IMR-90 (cell line): Measurements from ENCODE around the gene IGFBP7. TPM values are rescaled to one million over a fixed set of nuclear protein-coding genes. Genes with fewer than 3 reads are reported as not detected.

Experiments used
- ATAC-seq: fragments of 200-7000 bp; cut with Tn5 transposase; 2 replicates; pipeline ENCODE4 v1.9.1; 2020; ENCODE audit warnings: low read depth, mild to moderate bottlenecking, moderate library complexity
- BruUV-seq: library from RNA; stranded (reverse); fragments of 400-500 nt; replicated peaks from 2 replicates; lab custom pipeline; 2021; lab: Mats Ljungman, UMichigan
- CTCF ChIA-PET: fragments of 300-600 bp; formaldehyde crosslinking; extraction: SDS; loops from one replicate; lab custom pipeline; 2021; ENCODE audit warnings: antibody characterized with exemption; lab: Yijun Ruan, JAX
- POLR2A ChIA-PET: fragments of 300-600 bp; sonication (Branson Sonifier 250); formaldehyde crosslinking; loops from one replicate; lab custom pipeline; 2022; ENCODE audit warnings: antibody characterized with exemption; ENCODE audit not compliant: unreplicated experiment; lab: Charles Lee
- DNase-seq: peaks from one replicate; pipeline ENCODE4 v3.0.0; 2013
- H2AFZ ChIP-seq: replicated peaks from 2 replicates; pipeline ENCODE3; 2013; ENCODE audit warnings: low read length, mild to moderate bottlenecking; ENCODE audit not compliant: poor library complexity
- H2AK5ac ChIP-seq: 2 replicates; pipeline ENCODE4 v1.6.1; 2013; ENCODE audit warnings: low read depth, low read length, inconsistent platforms
- H2AK9ac ChIP-seq: replicated peaks from 2 replicates; pipeline ENCODE3; 2013; ENCODE audit warnings: mild to moderate bottlenecking, low read depth, low read length, moderate library complexity; ENCODE audit not compliant: poor library complexity
- H2BK120ac ChIP-seq: 2 replicates; pipeline ENCODE4 v1.6.1; 2013; ENCODE audit warnings: low read depth, low read length, inconsistent platforms
- H2BK15ac ChIP-seq: 3 replicates; pipeline ENCODE4 v1.6.1; 2013; ENCODE audit warnings: low read depth, low read length, inconsistent platforms
- H2BK20ac ChIP-seq: 2 replicates; pipeline ENCODE4 v1.6.1; 2013; ENCODE audit warnings: low read depth, mild to moderate bottlenecking, inconsistent platforms, low read length, moderate library complexity
- H2BK5ac ChIP-seq: 2 replicates; pipeline ENCODE4 v1.6.1; 2013; ENCODE audit warnings: mild to moderate bottlenecking, low read depth, low read length, inconsistent platforms; ENCODE audit not compliant: poor library complexity, severe bottlenecking
- H3K14ac ChIP-seq: replicated peaks from 2 replicates; pipeline ENCODE4 v1.6.1; 2013; ENCODE audit warnings: low read depth, low read length, inconsistent platforms
- H3K18ac ChIP-seq: 2 replicates; pipeline ENCODE4 v1.6.1; 2013; ENCODE audit warnings: low read depth, low read length, control low read depth
- H3K23ac ChIP-seq: 2 replicates; pipeline ENCODE4 v1.6.1; 2013; ENCODE audit warnings: low read depth, low read length, inconsistent platforms
- H3K27ac ChIP-seq: 2 replicates; pipeline ENCODE4 v1.5.1; 2013; ENCODE audit warnings: mild to moderate bottlenecking, control low read depth, low read length; ENCODE audit not compliant: insufficient read depth
- H3K27me3 ChIP-seq: 2 replicates; pipeline ENCODE4 v1.6.1; 2013; ENCODE audit warnings: low read length; ENCODE audit not compliant: control insufficient read depth, insufficient read depth
- H3K36me3 ChIP-seq: 2 replicates; pipeline ENCODE4 v1.6.1; 2013; ENCODE audit warnings: low read length, mixed read lengths; ENCODE audit not compliant: control insufficient read depth, insufficient read depth
- H3K4ac ChIP-seq: 2 replicates; pipeline ENCODE4 v1.6.1; 2013; ENCODE audit warnings: low read depth, low read length, inconsistent platforms
- H3K4me1 ChIP-seq: 2 replicates; pipeline ENCODE4 v1.6.1; 2013; ENCODE audit warnings: low read length, mixed read lengths; ENCODE audit not compliant: control insufficient read depth, insufficient read depth
- H3K4me2 ChIP-seq: 2 replicates; pipeline ENCODE4 v1.6.1; 2013; ENCODE audit warnings: low read depth, mild to moderate bottlenecking, control low read depth, low read length, moderate library complexity
- H3K4me3 ChIP-seq: 2 replicates; pipeline ENCODE4 v1.5.1; 2013; ENCODE audit warnings: low read depth, mild to moderate bottlenecking, control low read depth, low read length, moderate library complexity; ENCODE audit not compliant: insufficient read depth
- H3K56ac ChIP-seq: 2 replicates; pipeline ENCODE4 v1.6.1; 2013; ENCODE audit warnings: low read length, inconsistent platforms; ENCODE audit not compliant: insufficient read depth; ENCODE audit errors: extremely low read depth
- H3K79me1 ChIP-seq, 2 experiments: 2 replicates each; pipeline ENCODE4 v1.6.1; 2013; ENCODE audit warnings: low read length in 2 of 2, inconsistent platforms in 1 of 2, low read depth in 1 of 2
- H3K9ac ChIP-seq: 2 replicates; pipeline ENCODE4 v1.6.1; 2013; ENCODE audit warnings: low read depth, low read length, control low read depth
- H3K9me1 ChIP-seq: 2 replicates; pipeline ENCODE4 v1.6.1; 2013; ENCODE audit warnings: low read length, inconsistent platforms; ENCODE audit not compliant: insufficient read depth
- H3K9me3 ChIP-seq: 2 replicates; pipeline ENCODE4 v1.6.1; 2013; ENCODE audit warnings: low read length; ENCODE audit not compliant: control insufficient read depth, insufficient read depth
- H4K20me1 ChIP-seq: 2 replicates; pipeline ENCODE4 v1.6.1; 2013; ENCODE audit warnings: low read length, inconsistent platforms; ENCODE audit not compliant: insufficient read depth
- H4K5ac ChIP-seq: 2 replicates; pipeline ENCODE4 v1.6.1; 2013; ENCODE audit warnings: mild to moderate bottlenecking, low read depth, low read length, control low read depth
- H4K8ac ChIP-seq, 2 experiments: 2 replicates each; pipeline ENCODE4 v1.6.1; 2013; ENCODE audit warnings: low read depth in 2 of 2, low read length in 2 of 2, control low read depth in 1 of 2, inconsistent platforms in 1 of 2
- H4K91ac ChIP-seq: 2 replicates; pipeline ENCODE4 v1.6.1; 2013; ENCODE audit warnings: low read depth, low read length, inconsistent platforms; ENCODE audit not compliant: insufficient read depth
- MAFK ChIP-seq: IDR thresholded peaks from 2 replicates; pipeline ENCODE4 v1.6.1; 2012; ENCODE audit warnings: low read depth, low read length, improper control_type of control experiment
- POLR2A ChIP-seq: IDR thresholded peaks from 2 replicates; pipeline ENCODE4 v1.6.1; 2012; ENCODE audit warnings: mild to moderate bottlenecking, low read depth, low read length
- WGBS, 2 experiments: methylation state at CpG; one replicate each; pipeline versions ENCODE4 v1.1.5 to v1.1.7; 2013; ENCODE audit warnings: missing lambda C conversion rate in 2 of 2; ENCODE audit not compliant: insufficient read length in 1 of 2; ENCODE audit errors: extremely low coverage in 2 of 2; 5-methylcytosine and 5-hydroxymethylcytosine counted together
- dilution Hi-C: fragments of 300-500 bp; cut with HindIII; formaldehyde crosslinking; loops from one replicate; pipeline ENCODE4 v1.14.3; 2018; ENCODE audit warnings: low sequenced_read_pairs; ENCODE audit not compliant: unreplicated experiment
- in situ Hi-C: fragments of 300-500 bp; cut with MboI; formaldehyde crosslinking; loops from 3 replicates; pipeline ENCODE4 v1.14.3; 2019; ENCODE audit warnings: low sequenced_read_pairs, inconsistent platforms, mixed read lengths
- intact Hi-C: fragments of 100-400 bp; cut with micrococcal nuclease; formaldehyde crosslinking; loops from 2 replicates; pipeline ENCODE4 v1.10.0; 2022
- polyA plus RNA-seq, 3 experiments: library from polyadenylated mRNA; depleted of rRNA; stranded (reverse); fragments of >200 nt; gene quantifications; 2 replicates each; pipeline ENCODE4 v1.2.3, GENCODE V29; 2012; ENCODE audit warnings: low replicate concordance in 1 of 3
- total RNA-seq: library from RNA; depleted of rRNA; stranded (reverse); fragments of >200 nt; gene quantifications from 2 replicates; pipeline ENCODE4 v1.2.3, GENCODE V29; 2012

The IGFBP7 gene
- total and polyA plus RNA-seq, 2 of the 4 experiments (the other 2 are of a cell fraction), result 33.2 to 267 TPM

- Histone ChIP-seq H2AK9ac (no peak overlapping the region), H4K5ac (no peak overlapping the region), H3K9me3 (no peaks in the 10 kb centered on the region), H3K4me2 (no peak overlapping the region), H3K4me1 (peaks cover 8% of the 10 kb centered on the region), H3K56ac (no peak overlapping the region), H4K91ac (0 out of 2 replicates have a peak overlapping the region, but pooled peaks have one; percentile 1), H4K8ac (no peak overlapping the region), H2AFZ (no peak overlapping the region), H2BK5ac (no peak overlapping the region), H2AK5ac (no peak overlapping the region), H3K4me3 (no peak overlapping the region), H3K9me1 (peaks cover 3% of the 10 kb centered on the region), H3K14ac (no peak overlapping the region), H3K36me3 (no peaks in the 10 kb centered on the region), H2BK20ac (peak overlapping the region; percentile 18; the same call in 1 of the 2 replicates), H3K18ac (no peak overlapping the region), H3K23ac (no peak overlapping the region), H2BK120ac (0 out of 2 replicates have a peak overlapping the region, but pooled peaks have one; percentile 22), H2BK15ac (no peak overlapping the region), H3K27ac (no peak overlapping the region), H3K9ac (no peak overlapping the region), H3K27me3 (no peaks in the 10 kb centered on the region; the same call in 1 of the 2 replicates), H3K4ac (peak overlapping the region; percentile 43), H3K79me1 (no peaks in the 10 kb centered on the region), H4K20me1 (no peaks in the 10 kb centered on the region)
- ChIA-PET POLR2A (no interaction called here), CTCF (interaction anchor here (1.3 to 3.1 kb wide), 3 partner anchors 10 to 115 kb away, joined by 3 to 22 read pairs (median 4); no protein-coding TSS in a partner anchor)
- WGBS, 2 experiments, result no CpG with 5 or more reads among the region's 3 CpGs
- in situ Hi-C loops (no loop called here), dilution Hi-C loops (no loop called here), intact Hi-C loops (no loop called here)
- no peak for DNase-seq
- no TSS peak for BruUV-seq
- TF ChIP-seq POLR2A (no peak), MAFK (no peak)
- ATAC-seq, result no peak
These were observed 43.0 kb upstream of the IGFBP7 start for GRCh38 chr4:57153207-57153606.
